GM18907 (cell line): ENCODE data around the gene LETM1.

ENCODE experiments used
- ATAC-seq: cut with Tn5 transposase; IDR thresholded peaks from one replicate; pipeline ENCODE4 v1.9.1; 2021; ENCODE audit warnings: mild to moderate bottlenecking, moderate library complexity; ENCODE audit not compliant: unreplicated experiment

The LETM1 gene

GRCh38 chr4:1808851-1809753 is 46.9 kb downstream of the LETM1 start:
- no peak for ATAC-seq

- ATAC-seq, result no peak
These were observed 47.6 kb downstream of the LETM1 start for GRCh38 chr4:1808396-1808795.

- ATAC-seq, result no peak
These were observed 48.6 kb downstream of the LETM1 start for GRCh38 chr4:1807332-1807777.

- ATAC-seq, result no peak
These were observed 49.2 kb downstream of the LETM1 start for GRCh38 chr4:1806596-1807331.

- ATAC-seq, result no peak
These were observed 49.8 kb downstream of the LETM1 start for GRCh38 chr4:1806223-1806564.

DNA sequence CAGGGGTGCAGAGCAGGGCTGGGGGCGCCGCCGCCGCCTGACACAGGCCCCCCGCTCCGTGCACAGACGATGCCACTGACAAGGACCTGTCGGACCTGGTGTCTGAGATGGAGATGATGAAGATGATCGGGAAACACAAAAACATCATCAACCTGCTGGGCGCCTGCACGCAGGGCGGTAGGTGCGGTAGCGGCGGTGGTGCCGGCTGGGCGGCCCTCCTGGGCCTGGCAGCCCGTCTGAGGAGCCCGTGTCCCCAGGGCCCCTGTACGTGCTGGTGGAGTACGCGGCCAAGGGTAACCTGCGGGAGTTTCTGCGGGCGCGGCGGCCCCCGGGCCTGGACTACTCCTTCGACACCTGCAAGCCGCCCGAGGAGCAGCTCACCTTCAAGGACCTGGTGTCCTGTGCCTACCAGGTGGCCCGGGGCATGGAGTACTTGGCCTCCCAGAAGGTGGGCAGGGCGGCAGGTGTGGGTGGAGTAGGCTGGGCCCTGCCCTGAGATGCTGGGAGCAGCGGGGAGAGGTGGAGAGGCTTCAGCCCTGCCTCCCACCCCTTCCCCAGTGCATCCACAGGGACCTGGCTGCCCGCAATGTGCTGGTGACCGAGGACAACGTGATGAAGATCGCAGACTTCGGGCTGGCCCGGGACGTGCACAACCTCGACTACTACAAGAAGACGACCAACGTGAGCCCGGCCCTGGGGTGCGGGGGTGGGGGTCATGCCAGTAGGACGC is 50.3 kb downstream of the LETM1 start:
- no peak for ATAC-seq

DNA sequence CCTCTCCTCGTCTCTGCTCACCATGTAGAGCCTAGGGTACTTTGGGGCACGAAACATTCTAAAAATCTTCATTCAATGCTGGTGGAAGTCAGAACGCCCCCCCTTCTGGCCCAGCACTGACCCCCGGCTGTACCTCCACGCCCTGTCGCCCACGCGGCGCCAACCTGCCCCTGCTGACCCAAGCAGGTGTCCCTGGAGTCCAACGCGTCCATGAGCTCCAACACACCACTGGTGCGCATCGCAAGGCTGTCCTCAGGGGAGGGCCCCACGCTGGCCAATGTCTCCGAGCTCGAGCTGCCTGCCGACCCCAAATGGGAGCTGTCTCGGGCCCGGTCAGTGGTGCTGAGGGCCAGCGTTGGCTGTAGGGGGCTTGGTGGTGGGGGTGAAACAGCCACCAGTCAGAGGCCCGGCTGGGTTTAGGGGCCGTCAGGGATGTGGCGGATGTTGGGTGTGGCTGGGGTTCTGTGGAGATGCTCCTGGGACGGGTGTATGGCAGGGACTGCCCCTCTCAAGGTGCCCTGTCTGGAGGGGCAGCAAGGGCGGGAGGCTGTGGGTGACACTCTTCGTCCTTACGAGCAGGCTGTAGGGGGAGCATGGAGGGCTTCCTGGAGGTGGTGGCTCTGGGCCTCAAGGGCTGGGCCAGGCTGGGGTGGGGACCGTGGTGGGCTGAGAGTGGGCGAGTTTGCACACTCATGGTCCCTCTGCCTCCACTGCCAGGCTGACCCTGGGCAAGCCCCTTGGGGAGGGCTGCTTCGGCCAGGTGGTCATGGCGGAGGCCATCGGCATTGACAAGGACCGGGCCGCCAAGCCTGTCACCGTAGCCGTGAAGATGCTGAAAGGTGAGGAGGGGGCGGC is 51.1 kb downstream of the LETM1 start:
- no peak for ATAC-seq

DNA sequence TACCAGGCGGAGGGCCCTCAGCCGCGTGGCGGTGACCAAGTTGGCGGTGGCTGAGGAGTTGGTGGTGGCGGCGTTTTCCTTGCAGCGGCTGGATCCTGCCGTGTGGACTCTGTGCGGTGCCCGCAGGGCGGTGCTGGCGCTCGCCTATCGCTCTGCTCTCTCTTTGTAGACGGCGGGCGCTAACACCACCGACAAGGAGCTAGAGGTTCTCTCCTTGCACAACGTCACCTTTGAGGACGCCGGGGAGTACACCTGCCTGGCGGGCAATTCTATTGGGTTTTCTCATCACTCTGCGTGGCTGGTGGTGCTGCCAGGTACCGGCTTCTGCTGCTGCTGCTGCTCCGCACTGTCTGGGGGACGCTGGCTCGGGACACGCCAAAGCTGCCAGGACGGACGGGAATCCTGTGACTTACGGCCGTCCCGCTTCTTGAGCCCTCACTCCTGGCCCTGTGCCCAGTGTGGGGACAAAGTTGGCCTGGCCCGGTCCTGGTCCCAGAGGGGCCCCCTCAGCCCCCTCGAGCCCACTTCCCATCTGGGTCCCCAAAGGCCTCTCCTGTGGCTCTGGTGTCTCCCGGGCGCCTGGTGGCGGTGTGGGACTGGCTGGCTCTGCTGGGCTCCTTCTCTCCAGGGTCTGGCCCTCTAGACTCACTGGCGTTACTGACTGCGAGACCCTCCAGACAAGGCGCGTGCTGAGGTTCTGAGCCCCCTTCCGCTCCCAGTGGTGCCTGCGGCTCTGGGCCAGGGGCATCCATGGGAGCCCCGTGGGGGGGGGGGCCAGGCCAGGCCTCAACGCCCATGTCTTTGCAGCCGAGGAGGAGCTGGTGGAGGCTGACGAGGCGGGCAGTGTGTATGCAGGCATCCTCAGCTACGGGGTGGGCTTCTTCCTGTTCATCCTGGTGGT is 52.2 kb downstream of the LETM1 start:
- ATAC-seq, result no peak

GRCh38 chr4:1802720-1803522 is 53.0 kb downstream of the LETM1 start:
- ATAC-seq, result no peak

- no peak for ATAC-seq
These were observed 53.7 kb downstream of the LETM1 start for GRCh38 chr4:1802151-1802715.

- no peak for ATAC-seq
These were observed 54.5 kb downstream of the LETM1 start for GRCh38 chr4:1801286-1801958.

- no peak for ATAC-seq
These were observed 55.2 kb downstream of the LETM1 start for GRCh38 chr4:1800805-1801204.

DNA sequence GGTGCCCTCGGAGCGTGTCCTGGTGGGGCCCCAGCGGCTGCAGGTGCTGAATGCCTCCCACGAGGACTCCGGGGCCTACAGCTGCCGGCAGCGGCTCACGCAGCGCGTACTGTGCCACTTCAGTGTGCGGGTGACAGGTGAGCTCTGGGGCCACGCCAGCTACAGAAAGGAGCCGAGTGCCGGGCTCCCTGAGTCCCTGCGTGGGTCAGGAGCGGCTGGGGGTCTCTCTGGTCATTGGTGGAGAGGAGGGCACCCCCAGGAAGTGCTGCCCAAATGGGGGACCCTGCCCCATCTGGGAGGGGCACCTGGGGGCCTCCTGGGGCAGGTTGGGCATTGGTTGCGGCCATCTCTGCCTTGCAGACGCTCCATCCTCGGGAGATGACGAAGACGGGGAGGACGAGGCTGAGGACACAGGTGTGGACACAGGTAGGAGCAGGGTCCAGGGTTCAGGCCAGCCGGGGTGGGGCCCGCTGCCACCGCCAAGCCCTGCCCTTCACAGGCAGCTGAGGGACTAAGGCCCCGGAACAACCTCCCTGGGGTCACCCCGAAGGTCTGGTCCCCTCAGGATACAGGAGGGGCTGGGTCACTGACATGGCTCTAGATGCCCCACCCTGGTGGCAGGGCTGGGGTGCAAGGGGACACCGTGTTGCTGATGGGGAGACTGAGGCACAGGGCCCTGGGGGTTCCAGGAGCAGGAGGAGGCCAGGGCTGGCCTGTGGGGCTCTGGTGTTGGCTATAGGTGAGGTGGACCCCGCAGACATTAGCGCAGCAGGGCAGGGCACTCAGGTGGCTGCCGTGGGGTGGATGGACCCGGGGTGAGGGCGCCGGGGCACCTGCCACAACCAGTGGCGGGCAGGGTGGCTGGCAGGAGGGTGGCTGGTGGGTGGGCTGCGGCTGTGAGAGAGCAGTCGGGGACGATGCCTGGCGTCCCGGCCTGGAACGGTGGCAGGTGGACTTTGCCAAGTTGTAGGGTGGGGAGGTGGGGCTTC is 56.3 kb downstream of the LETM1 start:
- ATAC-seq, result no peak

DNA sequence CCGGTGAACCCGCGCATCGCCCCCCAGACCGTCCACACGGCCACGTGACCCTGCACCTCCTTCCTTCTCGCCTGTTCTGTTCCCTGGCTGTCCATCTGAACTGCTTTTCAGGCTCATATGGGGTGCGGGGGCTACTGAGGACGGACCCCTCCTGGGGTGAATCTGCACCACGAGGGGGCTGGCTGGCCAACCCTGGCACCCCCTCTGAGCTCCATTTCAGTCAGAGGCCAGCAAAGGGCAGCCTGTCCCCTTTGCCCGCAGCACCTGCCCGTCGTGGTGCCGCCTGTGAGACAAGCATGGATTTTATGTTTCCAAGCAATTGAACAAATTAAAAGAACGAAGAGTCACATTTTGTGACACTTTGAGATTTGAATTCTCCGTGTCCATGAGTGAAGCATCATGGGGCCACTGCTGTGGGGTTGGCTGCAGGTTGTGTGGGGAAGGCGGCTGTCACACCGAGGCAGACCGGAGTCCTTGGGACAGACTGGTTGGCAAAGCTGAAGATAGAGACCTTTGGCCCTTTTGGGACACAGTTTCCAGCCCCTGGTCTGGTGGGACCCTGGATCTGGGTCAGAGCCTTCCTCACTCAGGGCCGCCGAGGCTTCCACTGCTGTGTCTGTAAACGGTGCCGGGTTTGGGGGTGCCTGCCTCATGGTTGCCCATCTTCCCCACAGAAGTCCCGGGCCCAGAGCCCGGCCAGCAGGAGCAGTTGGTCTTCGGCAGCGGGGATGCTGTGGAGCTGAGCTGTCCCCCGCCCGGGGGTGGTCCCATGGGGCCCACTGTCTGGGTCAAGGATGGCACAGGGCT is 57.2 kb downstream of the LETM1 start:
- ATAC-seq, result no peak

- no peak for ATAC-seq
These were observed 57.9 kb downstream of the LETM1 start for GRCh38 chr4:1797861-1798579.
